NCI-H345 treated with DMSO at 0.1 percent for 48 hours (cell line): Measurements from ENCODE around the gene FAM184B.

ENCODE experiments used
- DNase-seq: peaks from one replicate; lab custom pipeline; 2025; ENCODE audit not compliant: unreplicated experiment; lab: John Stamatoyannopoulos, UW

The FAM184B gene

DNA sequence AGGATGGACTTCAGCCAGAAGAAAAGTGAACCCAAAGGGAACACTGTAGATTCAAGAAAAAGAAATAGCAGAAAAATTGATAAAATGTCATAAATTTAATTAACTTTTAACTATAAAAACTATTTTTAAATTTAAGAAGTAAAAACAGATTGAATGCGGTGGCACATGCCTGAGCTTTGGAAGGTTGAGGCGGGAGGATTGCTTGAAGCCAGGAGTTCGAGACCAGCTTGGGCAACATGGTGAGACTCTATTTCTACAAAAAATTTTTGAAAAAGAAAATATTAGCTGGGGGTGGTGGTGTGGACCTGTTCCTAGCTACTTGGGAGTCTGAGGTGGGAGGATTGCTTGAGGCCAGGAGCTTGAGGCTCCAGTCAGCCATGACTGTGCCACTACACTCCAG lies 3.0 kb downstream of the FAM184B start:
- no peak for DNase-seq

DNA sequence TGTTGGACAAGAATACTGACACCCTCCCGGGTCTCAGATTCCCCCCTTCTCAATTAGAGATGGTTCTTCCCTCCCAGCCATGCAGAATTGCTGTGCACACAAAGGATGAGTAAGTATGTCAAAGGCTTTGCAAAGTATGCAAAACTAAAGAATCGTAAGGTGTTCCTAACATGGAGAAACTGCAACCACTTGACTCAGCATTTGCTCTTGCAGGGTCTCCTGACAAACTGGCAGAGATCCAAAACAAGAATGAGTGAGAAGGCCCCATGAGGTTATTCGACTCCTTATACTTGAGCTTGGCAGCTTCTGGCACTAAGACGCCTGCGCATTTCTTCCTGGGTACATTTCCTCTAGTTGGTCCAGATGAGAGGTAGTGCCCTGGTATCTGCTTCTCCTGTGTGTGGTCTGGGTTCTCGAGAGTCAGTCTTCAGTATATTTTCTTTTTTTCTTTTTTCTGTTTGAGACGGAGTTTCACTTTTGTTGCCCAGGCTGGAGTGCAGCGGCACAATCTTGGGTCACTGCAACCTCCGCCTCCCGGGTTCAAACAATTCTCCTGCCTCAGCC lies 8.2 kb downstream of the FAM184B start:
- no peak for DNase-seq

DNA sequence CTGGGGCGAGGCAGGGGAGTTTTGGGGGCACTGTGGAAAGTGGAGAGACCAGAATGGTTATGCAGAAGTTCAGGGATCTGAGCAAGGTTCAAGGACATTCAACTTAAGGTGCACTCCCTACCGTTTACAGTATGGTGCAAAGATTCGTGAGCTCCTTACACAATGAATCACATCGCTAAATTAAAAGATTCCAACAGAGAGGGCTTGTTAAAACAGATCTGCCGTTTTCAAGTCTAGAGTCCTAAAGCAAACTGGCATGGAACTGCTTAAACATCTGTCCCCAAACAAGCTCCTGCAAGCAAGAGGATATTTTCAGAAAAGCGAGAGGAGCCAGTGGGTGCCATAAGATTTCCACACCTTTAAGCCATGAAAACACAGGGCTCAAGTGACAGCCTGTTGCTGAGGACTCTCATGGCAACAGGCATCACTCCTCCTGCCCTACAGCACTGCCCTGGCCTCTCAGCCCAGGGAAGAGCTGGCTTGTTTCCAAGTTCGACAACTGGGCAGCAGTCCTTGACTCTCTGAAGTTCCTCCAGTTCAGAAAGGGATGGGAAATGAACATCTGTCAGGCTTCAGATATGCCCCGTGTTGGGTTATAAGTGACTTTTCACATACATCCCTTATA lies 10.0 kb downstream of the FAM184B start:
- no peak for DNase-seq

DNA sequence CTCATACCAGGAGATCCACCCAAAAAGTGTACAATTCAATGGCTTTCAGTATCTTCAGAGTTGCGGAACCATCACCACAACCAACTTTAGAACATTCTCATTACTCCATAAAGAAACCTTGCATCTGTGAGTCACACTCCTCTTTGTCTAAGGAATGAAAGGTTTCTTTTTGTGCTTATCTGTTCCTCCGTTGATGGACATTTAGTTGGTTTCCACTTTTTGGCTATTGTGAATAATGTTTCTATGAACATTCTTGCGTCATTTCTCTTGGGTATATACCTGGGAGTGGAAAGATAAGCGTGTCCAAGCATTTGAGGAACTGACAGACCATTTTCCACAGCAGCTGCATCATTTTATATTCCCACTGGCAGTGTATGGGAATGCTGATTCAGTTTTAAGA lies 10.6 kb downstream of the FAM184B start:
- DNase-seq = no peak

DNA sequence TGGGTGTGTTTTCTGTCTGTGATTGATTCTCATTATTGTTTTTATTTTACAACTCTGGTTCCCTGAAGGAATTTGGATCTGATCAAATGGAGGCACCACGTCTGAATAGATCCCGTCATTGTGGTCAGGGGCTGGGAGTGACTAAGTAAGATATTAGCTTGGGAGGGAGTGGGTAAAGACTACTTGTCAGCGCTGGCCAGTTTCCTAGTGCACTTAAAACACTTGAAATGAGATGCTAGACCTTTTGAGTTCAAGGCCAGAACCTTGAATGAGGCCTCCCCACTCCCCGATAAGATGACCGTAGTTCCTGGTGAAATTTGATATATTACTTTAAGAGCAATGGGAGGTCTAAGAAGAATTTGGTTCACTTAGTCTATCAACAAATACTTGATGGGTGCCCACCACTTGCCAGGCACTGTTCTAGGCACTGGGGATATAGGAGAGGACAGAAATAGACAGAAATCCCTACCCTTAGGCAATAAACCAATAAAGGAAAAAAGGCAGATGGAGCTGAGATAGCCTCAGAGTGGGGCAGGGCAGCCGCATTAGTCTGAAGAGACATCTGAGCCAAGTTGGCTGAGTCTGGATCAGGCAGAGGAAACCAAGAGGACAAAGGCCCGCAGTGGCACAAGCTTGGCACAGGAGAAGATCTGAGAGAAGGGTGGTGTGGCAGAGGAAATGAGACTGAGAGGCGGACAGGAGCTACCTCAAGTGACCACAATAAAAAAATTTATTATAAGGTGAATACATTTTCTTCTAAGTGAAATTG lies 11.8 kb downstream of the FAM184B start:
- DNase-seq = no peak

DNA sequence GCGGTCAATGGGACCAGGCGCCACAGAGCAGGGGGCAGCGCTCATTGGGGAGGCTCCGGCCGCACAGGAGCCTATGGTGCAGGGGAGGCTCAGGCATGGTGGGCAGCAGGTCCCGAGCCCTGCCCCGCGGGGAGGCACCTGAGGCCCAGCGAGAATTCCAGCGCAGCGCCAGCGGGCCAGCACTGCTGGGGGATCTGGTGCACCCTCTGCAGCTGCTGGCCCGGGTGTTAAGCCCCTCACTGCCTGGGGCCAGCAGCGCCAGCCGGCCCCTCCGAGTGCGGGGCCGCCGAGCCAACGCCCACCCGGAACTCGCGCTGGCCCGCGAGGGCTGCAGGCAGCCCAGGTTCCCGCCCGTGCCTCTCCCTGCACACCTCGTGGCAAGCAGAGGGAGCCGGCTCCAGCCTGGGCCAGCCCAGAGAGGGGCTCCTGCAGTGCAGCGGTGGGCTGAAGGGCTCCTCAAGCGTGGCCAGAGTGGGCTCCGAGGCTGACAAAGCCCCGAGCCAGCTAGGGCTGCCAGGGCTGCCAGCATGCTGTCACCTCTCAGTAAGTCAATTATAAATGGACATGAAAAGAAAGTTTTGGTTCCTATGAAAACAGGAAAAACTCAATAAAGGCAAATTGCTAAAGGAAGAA lies 14.5 kb downstream of the FAM184B start:
- DNase-seq = no peak

DNA sequence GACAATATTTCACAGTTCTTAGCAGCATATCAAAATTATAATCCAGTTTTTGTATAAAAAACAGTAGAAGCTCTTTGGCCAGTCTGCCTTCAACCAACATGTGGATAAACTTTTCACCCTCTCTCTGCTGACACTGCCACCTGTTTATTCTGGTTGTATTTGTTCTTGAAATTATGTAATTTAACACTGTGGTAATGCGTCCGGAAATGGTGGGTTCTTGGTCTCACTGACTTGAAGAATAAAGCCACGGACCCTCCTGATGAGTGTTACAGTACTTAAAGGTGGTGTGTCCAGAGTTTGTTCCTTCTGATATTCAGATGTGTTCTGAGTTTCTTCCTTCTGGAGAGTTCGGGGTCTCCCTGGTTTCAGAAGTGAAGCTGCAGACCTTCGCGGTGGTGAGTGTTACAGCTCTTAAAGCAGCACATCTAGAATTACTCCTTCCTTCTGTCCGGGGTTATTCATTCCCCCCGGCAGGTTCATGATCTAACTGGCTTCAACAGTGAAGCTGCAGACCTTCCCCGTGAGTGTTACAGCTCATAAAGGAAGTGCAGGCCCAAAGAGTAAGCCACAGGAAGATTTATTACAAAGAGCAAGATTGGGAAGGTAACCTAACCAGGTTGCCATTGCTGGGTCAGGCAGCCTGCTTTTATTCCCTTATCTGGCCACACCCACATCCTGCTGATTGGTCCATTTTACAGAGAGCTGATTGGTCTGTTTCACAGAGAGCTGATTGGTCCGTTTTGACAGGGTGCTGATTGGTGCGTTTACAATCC lies 15.7 kb downstream of the FAM184B start:
- DNase-seq = no peak

DNA sequence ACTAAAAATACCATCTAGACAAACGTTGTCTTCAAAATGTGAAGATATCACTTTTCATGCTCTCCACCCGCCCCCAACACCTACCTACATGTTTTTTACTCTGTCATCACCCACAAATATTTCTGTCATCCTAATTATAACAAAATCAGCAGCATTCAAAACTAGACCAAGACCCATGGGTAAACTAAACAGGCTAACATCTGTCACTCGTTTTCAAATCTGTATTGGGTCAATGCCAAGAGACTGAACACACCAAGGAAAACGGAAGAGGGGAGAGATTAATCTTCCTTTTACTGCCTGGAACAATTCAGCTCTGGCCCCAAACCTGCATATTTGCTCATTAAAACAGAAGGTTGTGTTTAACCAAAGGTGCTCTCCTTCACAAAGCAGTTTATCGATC lies 17.5 kb downstream of the FAM184B start:
- DNase-seq = no peak

DNA sequence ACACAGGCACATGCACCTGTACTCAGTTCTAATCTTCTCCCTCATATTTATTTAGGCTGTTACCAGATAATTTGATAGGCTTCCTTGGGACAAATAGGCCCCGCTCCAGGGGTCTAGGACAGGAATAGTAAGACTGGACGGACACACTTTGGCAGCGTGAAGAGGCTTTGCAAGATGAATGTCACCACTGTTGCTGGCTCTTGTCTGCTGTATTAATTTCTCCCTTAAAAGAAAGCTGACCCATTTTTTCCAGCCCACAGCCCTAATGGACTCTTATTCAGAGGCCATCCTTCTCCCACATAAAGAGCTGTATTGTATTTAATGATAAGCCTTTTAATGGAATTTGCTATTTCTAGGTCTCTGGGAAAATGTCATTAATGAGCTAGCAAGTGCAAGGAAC lies 18.0 kb downstream of the FAM184B start:
- no peak for DNase-seq

DNA sequence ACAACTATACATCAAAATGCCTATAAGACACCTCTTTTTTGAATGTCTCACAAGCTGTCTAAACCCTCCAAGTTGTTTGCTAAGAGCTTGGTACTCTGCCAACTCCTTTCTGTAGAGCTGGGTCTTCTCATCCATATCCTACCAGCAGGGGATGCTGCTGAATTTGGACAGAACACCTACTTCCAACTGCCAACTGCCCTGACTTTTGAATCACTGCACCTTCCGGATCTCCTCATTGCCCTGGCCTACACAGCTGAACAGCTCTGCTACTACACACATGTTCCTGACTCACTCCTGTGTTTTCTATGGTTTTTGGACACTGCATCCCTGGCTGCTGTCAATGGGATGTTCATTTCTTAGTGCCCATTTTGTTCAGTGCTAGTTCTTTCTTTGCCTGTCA lies 18.7 kb downstream of the FAM184B start:
- no peak for DNase-seq

DNA sequence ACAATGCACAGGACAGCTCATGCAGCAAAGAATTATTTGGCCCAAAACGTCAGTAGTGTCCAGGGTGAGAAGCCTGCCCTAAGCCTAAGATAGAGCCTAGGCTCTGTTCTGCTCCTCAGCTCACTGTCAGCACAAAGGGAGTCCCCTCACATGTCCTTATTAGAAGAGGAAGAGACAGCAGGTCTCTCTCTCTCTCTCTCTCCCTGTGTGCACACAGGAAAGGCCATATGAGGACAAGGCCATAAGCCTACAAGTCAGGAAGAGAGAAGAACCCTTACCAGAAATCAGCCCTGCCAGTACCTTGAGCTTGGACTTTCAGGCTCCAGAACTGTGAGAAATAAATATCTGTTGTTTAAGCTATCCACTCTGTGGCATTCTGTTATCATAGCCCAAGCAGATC lies 20.4 kb downstream of the FAM184B start:
- DNase-seq = no peak

DNA sequence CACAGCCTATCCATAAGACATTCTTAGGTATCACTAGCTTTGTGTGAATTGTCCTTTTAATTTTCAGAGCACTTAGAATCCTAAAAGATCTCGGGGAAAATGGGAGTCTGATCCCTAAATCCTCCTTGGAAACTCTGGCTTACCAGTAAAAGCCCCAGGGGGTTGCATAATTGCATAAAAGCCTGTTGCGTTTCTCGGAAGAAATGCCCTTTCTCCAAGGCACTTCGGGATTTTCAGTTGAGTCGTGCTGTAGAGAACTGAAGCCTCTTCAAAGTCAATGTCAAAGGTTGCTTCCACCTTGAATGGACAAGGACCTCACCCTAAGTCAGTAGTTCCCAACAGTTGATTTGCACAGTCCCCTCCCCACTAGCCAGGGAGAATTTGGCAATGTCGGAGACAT lies 20.8 kb downstream of the FAM184B start:
- DNase-seq = no peak

DNA sequence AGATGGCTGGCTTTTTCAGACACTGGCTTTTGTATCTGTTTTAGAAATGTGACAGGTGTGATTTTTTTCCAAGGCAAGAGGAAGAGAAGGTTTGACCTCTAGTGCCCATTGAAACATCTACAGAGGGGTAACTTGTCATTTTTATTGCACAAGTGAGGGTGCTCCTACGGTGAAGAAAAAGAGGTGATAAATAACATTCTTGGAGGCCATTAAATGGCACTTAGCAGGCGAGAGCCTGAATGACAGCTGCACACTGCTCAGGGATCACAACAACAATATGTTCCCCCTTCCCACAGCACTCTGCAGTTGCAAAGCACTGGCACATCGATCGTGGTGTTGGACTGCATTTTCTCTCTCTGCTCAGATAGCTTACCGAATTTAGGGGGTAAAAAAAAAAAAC lies 22.9 kb downstream of the FAM184B start:
- peak; percentile 35 for DNase-seq

DNA sequence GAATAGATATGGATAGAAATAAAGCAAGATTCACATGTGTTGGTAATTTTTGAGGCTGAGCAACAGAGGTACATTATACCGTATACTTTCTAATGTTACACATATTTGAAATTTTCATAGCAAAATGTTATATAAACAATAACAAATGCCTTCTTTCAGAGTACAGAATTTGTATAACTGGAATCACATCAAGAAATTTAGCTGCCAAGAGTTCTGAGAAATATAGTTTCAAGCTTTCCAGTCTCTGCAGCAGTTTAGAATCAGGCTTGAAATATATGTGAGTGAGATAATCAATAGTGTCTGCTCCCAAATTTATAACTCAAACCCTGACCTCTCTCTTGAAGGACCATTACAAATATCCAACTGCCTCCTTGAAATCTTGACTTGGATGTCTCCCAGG lies 23.8 kb downstream of the FAM184B start:
- DNase-seq = no peak

DNA sequence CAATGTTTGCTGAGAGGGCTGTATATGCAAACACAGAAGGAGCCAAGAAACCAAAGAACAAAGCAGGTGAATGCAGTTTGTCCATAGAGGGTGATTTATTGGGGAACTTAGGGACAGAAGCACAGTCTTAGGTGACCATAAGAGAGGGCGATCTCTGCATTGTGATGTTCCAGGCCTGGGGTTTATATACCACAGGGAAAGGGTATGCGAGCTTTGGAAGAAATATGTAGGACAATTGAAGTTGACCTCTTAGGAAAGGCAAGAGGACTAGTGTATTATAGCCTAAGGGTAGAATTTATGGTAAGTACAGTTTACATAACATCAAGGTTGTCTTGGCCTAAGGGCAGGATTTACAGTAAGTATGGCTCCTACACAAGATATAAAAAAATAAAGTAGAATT lies 27.8 kb downstream of the FAM184B start:
- no peak for DNase-seq

DNA sequence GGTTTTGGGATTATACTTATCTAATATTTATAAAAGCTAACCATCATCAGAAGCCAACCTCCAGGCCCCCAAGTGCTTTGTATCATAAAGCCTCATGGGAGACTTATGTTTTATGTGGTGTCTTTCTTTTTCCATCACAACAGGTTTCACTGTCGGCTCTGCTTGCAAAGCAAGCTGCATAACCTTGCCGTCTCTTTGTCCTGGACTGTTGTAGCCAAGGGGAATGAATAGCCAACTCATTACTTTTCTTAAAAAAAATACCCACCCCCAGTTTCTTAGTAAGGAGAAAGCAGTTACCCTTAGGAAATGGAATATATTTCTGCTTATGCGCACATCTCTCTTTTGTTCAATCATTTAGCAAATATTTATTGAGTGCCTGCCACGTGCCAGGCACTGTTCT lies 40.7 kb downstream of the FAM184B start:
- DNase-seq = no peak

DNA sequence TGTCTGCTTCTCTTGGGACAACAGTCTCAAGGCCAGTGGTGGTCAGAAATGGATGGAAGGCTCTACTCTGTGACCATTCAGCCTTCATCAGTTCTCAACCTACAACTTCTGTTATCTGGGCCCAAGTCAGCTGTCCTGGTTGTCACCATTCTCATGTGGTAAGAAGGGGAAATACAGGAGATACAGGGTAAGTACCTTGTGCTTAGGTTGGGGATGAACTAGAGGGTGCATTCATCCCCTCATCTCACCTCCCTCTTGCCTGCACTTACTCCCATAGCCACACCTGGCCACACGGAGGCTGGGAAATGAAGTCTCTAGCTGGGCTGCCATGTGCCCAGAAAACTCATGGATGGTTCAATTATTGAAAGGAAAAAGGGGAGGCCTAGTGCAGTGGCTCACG lies 44.9 kb downstream of the FAM184B start:
- DNase-seq = no peak

DNA sequence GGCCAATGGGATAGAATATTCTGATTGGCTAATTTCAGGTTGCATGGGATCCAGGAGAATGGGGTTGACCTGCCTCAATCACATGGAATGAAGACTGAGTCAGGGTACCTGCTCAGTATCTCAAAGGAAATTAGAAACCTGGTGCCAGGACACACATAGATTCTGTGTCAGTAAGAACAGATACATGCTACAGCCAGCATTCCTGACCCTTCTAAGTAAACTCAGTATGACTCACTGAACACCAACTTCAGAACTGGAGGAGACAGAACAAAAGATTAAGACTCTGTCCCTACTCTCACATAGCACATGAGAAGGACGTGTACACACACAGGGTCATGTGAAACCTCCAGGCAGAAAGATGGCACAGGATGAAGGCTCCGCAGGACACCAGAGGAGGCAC lies 54.5 kb downstream of the FAM184B start:
- no peak for DNase-seq

DNA sequence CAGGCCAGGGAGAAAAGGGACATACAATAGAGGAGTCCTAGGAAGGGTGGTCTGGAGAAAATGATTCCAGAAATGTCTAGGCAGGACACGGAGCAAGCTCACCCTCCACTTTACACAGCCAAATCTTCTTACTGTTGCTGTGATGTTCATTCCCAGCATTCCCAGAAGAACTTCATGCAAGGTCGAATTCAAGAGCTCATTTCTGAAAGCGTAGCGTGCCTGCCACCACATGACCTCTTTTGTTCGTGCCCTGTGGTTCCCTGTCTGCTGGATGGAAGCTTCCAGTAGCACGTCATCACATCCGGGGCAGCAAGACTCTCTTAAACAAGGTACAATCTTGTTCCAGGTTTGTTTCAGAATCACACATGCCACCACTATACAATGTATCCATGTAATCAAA lies 57.8 kb downstream of the FAM184B start:
- no peak for DNase-seq

DNA sequence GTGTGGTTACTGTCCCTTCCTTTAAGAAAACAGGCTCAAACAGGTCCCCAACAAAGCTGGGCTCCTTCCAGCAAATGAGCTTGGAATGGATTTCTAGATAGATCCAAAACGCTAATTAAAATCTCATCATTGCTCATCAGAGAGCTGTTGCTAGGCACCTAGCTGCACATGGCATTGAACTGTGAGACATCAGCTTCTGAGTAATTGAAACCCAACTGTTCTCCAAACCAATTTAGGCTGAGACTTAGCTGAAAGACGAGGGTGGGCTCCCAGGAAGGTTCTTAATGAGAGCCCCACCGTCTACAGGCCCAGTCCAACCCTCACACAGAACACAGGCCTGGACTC lies 59.1 kb downstream of the FAM184B start:
- DNase-seq = no peak

DNA sequence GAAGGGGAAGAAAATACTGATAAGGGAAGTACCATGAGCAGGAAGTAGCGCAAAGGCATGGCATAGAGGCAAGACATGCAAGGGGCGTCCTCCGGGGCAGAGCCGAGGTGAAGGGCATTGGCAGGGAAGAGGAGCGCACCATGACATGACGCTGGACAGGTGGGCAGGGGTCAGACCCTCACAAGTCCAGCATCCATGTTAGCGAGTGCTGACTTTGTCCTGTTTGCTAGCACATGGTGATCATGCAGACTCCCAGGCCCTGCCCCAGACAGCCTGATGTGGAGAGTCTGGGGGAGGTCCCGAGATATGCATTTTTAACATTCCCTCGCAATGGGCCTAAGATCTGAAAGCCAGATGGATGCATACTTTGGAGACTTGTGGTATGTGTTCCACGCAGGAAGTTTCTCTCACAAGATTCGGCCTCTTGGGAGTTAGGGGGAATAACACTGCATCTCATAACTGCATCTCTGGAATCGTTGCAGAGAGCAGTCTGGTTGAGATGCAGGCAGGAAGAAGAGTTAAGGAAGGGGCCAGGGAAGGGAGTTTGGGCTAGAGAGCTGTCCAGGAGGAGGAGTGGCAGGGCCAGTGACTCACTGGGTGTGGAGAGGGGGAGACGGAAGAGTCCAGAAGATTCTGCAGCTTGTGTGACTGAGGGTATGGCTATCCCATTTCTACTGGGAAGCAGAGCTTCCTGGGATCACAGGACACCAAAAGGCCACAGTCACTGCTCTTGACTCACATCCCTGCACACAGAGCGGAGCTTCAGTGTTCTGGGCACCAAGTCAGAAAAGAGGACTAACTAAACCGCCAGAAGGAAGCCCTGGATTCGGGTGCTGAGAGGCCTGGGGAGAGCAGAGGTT lies 59.7 kb downstream of the FAM184B start:
- no peak for DNase-seq
